ENCODE data around the gene MIA.

Gene MIA

GRCh38 chr19:40756502-40757110, 18.7 kb upstream of the MIA start:
- DNase-seq (ENCODE audit: extremely low spot score), result no peak
- ChIA-PET POLR2A (interaction anchor here (0.6 to 2.0 kb wide), 3 partner anchors 15 to 695 kb away, joined by 3 to 9 read pairs (median 4); partner anchors contain the start of gene RAB4B), CTCF (interaction anchor here (0.6 kb wide), 1 partner anchor 1908 kb away, joined by 6 read pairs; no protein-coding TSS in a partner anchor)
- TF ChIP-seq SUZ12 (IDR thresholded peaks at IDR 0.05) (no peak), TARDBP (IDR thresholded peaks at IDR 0.05) (no peak), FOXM1 (IDR thresholded peaks at IDR 0.05; ENCODE audit: borderline replicate concordance) (no peak), ARNT (IDR thresholded peaks at IDR 0.05) (no peak), CTBP1 (IDR thresholded peaks at IDR 0.05; ENCODE audit: borderline replicate concordance) (no peak), SP1 (IDR thresholded peaks at IDR 0.05) (no peak), FOXA1 (IDR thresholded peaks at IDR 0.05) (no peak), ELF4 (IDR thresholded peaks at IDR 0.05) (no peak), ZNF384 (IDR thresholded peaks at IDR 0.05) (no peak), PKNOX1 (IDR thresholded peaks at IDR 0.05) (no peak), HDGF (IDR thresholded peaks at IDR 0.05; ENCODE audit: borderline replicate concordance) (no peak), L3MBTL2 (conservative IDR thresholded peaks at IDR 0.05) (no peak), BHLHE40 (IDR thresholded peaks at IDR 0.05; ENCODE audit: borderline replicate concordance) (no peak), NFRKB (IDR thresholded peaks at IDR 0.05) (no peak), FOXK2 (IDR thresholded peaks at IDR 0.05) (no peak), LEF1 (IDR thresholded peaks at IDR 0.05; ENCODE audit: borderline replicate concordance) (no peak)

- no peak for TF ChIP-seq FOXK2 (IDR thresholded peaks at IDR 0.05)
- TF ChIP-seq ARNT (IDR thresholded peaks at IDR 0.05), result no peak
- no peak for TF ChIP-seq L3MBTL2 (conservative IDR thresholded peaks at IDR 0.05)
- TF ChIP-seq SP1 (IDR thresholded peaks at IDR 0.05), result no peak
- TF ChIP-seq ELF4 (IDR thresholded peaks at IDR 0.05), result no peak
- TF ChIP-seq SUZ12 (IDR thresholded peaks at IDR 0.05), result no peak
- no peak for TF ChIP-seq TARDBP (IDR thresholded peaks at IDR 0.05)
- no peak for TF ChIP-seq FOXA1 (IDR thresholded peaks at IDR 0.05)
- TF ChIP-seq PKNOX1 (IDR thresholded peaks at IDR 0.05), result no peak
- TF ChIP-seq FOXM1 (IDR thresholded peaks at IDR 0.05; ENCODE audit: borderline replicate concordance), result no peak
- no peak for TF ChIP-seq ZNF384 (IDR thresholded peaks at IDR 0.05)
- TF ChIP-seq CTBP1 (IDR thresholded peaks at IDR 0.05; ENCODE audit: borderline replicate concordance), result no peak
- TF ChIP-seq NFRKB (IDR thresholded peaks at IDR 0.05), result no peak
- TF ChIP-seq BHLHE40 (IDR thresholded peaks at IDR 0.05; ENCODE audit: borderline replicate concordance), result no peak
- no peak for TF ChIP-seq HDGF (IDR thresholded peaks at IDR 0.05; ENCODE audit: borderline replicate concordance)
- no peak for TF ChIP-seq LEF1 (IDR thresholded peaks at IDR 0.05; ENCODE audit: borderline replicate concordance)
- ChIA-PET POLR2A (interaction anchor here (2.0 kb wide), 1 partner anchor 19 kb away, joined by 9 read pairs; the partner anchor contains the start of gene RAB4B), CTCF (no interaction called here)
- DNase-seq (ENCODE audit: extremely low spot score), result no peak
Observed at GRCh38 chr19:40758491-40758890, 16.8 kb upstream of the MIA start.

GRCh38 chr19:40759352-40759751, 16.0 kb upstream of the MIA start:
- ChIA-PET CTCF (no interaction called here), POLR2A (no interaction called here)
- DNase-seq (ENCODE audit: extremely low spot score), result no peak
- TF ChIP-seq SUZ12 (IDR thresholded peaks at IDR 0.05) (no peak), LEF1 (IDR thresholded peaks at IDR 0.05; ENCODE audit: borderline replicate concordance) (no peak), ARNT (IDR thresholded peaks at IDR 0.05) (no peak), ZNF384 (IDR thresholded peaks at IDR 0.05) (no peak), L3MBTL2 (conservative IDR thresholded peaks at IDR 0.05) (no peak), HDGF (IDR thresholded peaks at IDR 0.05; ENCODE audit: borderline replicate concordance) (no peak), NFRKB (IDR thresholded peaks at IDR 0.05) (no peak), SP1 (IDR thresholded peaks at IDR 0.05) (no peak), ELF4 (IDR thresholded peaks at IDR 0.05) (no peak), FOXM1 (IDR thresholded peaks at IDR 0.05; ENCODE audit: borderline replicate concordance) (no peak), CTBP1 (IDR thresholded peaks at IDR 0.05; ENCODE audit: borderline replicate concordance) (no peak), BHLHE40 (IDR thresholded peaks at IDR 0.05; ENCODE audit: borderline replicate concordance) (no peak), FOXK2 (IDR thresholded peaks at IDR 0.05) (no peak), TARDBP (IDR thresholded peaks at IDR 0.05) (no peak), FOXA1 (IDR thresholded peaks at IDR 0.05) (no peak), PKNOX1 (IDR thresholded peaks at IDR 0.05) (no peak)

- ChIA-PET CTCF (no interaction called here), POLR2A (interaction anchor here (1.1 kb wide), 1 partner anchor 13 kb away, joined by 3 read pairs; the partner anchor contains the start of gene ACTMAP)
- DNase-seq (ENCODE audit: extremely low spot score), result no peak
- TF ChIP-seq LEF1 (IDR thresholded peaks at IDR 0.05; ENCODE audit: borderline replicate concordance) (no peak), ELF4 (IDR thresholded peaks at IDR 0.05) (no peak), L3MBTL2 (conservative IDR thresholded peaks at IDR 0.05) (no peak), FOXM1 (IDR thresholded peaks at IDR 0.05; ENCODE audit: borderline replicate concordance) (no peak), SUZ12 (IDR thresholded peaks at IDR 0.05) (no peak), BHLHE40 (IDR thresholded peaks at IDR 0.05; ENCODE audit: borderline replicate concordance) (no peak), PKNOX1 (IDR thresholded peaks at IDR 0.05) (no peak), HDGF (IDR thresholded peaks at IDR 0.05; ENCODE audit: borderline replicate concordance) (no peak), SP1 (IDR thresholded peaks at IDR 0.05) (no peak)
Observed at GRCh38 chr19:40762754-40763470, 12.4 kb upstream of the MIA start.

- ChIA-PET POLR2A (no interaction called here), CTCF (no interaction called here)
- DNase-seq (ENCODE audit: extremely low spot score), result no peak
- no peak for TF ChIP-seq FOXM1 (IDR thresholded peaks at IDR 0.05; ENCODE audit: borderline replicate concordance)
- no peak for TF ChIP-seq FOXA1 (IDR thresholded peaks at IDR 0.05)
- TF ChIP-seq ELF4 (IDR thresholded peaks at IDR 0.05), result no peak
- TF ChIP-seq SUZ12 (IDR thresholded peaks at IDR 0.05), result no peak
- TF ChIP-seq ZNF384 (IDR thresholded peaks at IDR 0.05), result no peak
- no peak for TF ChIP-seq L3MBTL2 (conservative IDR thresholded peaks at IDR 0.05)
- no peak for TF ChIP-seq ARNT (IDR thresholded peaks at IDR 0.05)
Observed at GRCh38 chr19:40763526-40763925, 11.8 kb upstream of the MIA start.
